ENCODE measurements around the gene MYH16.

- TF ChIP-seq, protein P1, sequence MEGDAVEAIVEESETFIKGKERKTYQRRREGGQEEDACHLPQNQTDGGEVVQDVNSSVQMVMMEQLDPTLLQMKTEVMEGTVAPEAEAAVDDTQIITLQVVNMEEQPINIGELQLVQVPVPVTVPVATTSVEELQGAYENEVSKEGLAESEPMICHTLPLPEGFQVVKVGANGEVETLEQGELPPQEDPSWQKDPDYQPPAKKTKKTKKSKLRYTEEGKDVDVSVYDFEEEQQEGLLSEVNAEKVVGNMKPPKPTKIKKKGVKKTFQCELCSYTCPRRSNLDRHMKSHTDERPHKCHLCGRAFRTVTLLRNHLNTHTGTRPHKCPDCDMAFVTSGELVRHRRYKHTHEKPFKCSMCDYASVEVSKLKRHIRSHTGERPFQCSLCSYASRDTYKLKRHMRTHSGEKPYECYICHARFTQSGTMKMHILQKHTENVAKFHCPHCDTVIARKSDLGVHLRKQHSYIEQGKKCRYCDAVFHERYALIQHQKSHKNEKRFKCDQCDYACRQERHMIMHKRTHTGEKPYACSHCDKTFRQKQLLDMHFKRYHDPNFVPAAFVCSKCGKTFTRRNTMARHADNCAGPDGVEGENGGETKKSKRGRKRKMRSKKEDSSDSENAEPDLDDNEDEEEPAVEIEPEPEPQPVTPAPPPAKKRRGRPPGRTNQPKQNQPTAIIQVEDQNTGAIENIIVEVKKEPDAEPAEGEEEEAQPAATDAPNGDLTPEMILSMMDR (IDR thresholded peaks at IDR 0.05): no peak
- TF ChIP-seq EP300 (IDR thresholded peaks at IDR 0.05) (no peak), POLR2AphosphoS5 (IDR thresholded peaks at IDR 0.05) (no peak), POLR2A (IDR thresholded peaks at IDR 0.05) (no peak)
Measured at GRCh38 chr7:99355098-99355497, 82.5 kb downstream of the MYH16 start.
